K562 (cell line): ENCODE measurements around the gene SCIN. TPM values are rescaled to one million over a fixed set of nuclear protein-coding genes. Genes with fewer than 3 reads are reported as not detected.

Experiments
- CCAR2 ChIP-seq: fragments of 200-400 bp; formaldehyde crosslinking; IDR thresholded peaks from 2 replicates; pipeline ENCODE4 v1.6.1; 2017; ENCODE audit warnings: mild to moderate bottlenecking, low read depth, low read length
- CEBPG ChIP-seq, 3 experiments: fragments of 200-800 bp in 1 of 3; sonication (Bioruptor generic) in 1 of 3; sonication (generic) in 1 of 3; formaldehyde crosslinking in 1 of 3; IDR thresholded peaks in 2 of 3; conservative IDR thresholded peaks in 1 of 3; 2 replicates each; pipeline versions ENCODE4 v1.6.1 to v1.8.0; 2016 to 2022; ENCODE audit warnings: missing compliant biosample characterization in 2 of 3, missing genetic modification characterization in 2 of 3, mild to moderate bottlenecking in 1 of 3, missing genetic modification reagents in 1 of 3
- CHD4 ChIP-seq: fragments of 200-600 bp; sonication (generic); IDR thresholded peaks from 3 replicates; pipeline ENCODE4 v1.6.1; 2012; ENCODE audit warnings: low read depth, mild to moderate bottlenecking, mixed read lengths, low read length, inconsistent platforms; ENCODE audit not compliant: insufficient read depth, insufficient replicate concordance, poor library complexity, severe bottlenecking
- EP300 ChIP-seq: IDR thresholded peaks from 2 replicates; pipeline ENCODE4 v1.6.1; 2012; ENCODE audit warnings: low read length, improper control_type of control experiment
- EWSR1 ChIP-seq: fragments of 450-650 bp; IDR thresholded peaks from 2 replicates; pipeline ENCODE4 v1.6.1; 2018; ENCODE audit warnings: borderline replicate concordance, mild to moderate bottlenecking, low read depth, moderate library complexity; ENCODE audit not compliant: partially characterized antibody
- GATAD2A ChIP-seq: fragments of 450-650 bp; IDR thresholded peaks from 2 replicates; pipeline ENCODE4 v1.6.1; 2017
- KAT8 ChIP-seq: fragments of 450-650 bp; IDR thresholded peaks from 2 replicates; pipeline ENCODE4 v1.6.1; 2016; ENCODE audit warnings: low read depth, mild to moderate bottlenecking
- KLF6 ChIP-seq: fragments of 250-450 bp; sonication (Bioruptor Pico); IDR thresholded peaks from 2 replicates; pipeline ENCODE4 v1.4.0; 2020; ENCODE audit warnings: mild to moderate bottlenecking, moderate library complexity, borderline replicate concordance
- MEIS2 ChIP-seq: fragments of 450-650 bp; IDR thresholded peaks from 2 replicates; pipeline ENCODE4 v1.6.1; 2014; ENCODE audit warnings: mild to moderate bottlenecking; ENCODE audit not compliant: partially characterized antibody
- NR1H2 ChIP-seq: sonication (generic); formaldehyde crosslinking; IDR thresholded peaks from 2 replicates; pipeline ENCODE4 v1.4.0; 2020; ENCODE audit warnings: mild to moderate bottlenecking, missing genetic modification reagents
- NR2C2 ChIP-seq, 2 experiments: fragments of 200-800 bp in 1 of 2; sonication (Bioruptor generic) in 1 of 2; sonication (generic) in 1 of 2; formaldehyde crosslinking in 1 of 2; IDR thresholded peaks; 2 replicates each; pipeline versions ENCODE4 v1.6.1 to v1.8.0; 2016 to 2022; ENCODE audit warnings: mild to moderate bottlenecking in 1 of 2, missing compliant biosample characterization in 1 of 2, missing genetic modification characterization in 1 of 2, missing genetic modification reagents in 1 of 2
- PHB ChIP-seq: fragments of 250-450 bp; sonication (Bioruptor Pico); IDR thresholded peaks from 2 replicates; pipeline ENCODE4 v1.5.0; 2021
- PHF21A ChIP-seq: fragments of 450-650 bp; IDR thresholded peaks from 2 replicates; pipeline ENCODE4 v1.6.1; 2017; ENCODE audit warnings: low read depth, borderline replicate concordance
- TEAD4 ChIP-seq, 2 experiments: sonication (generic) in 1 of 2; formaldehyde crosslinking in 1 of 2; IDR thresholded peaks; 2 replicates each; pipeline versions ENCODE4 v1.6.1 to v1.8.0; 2012 to 2022; ENCODE audit warnings: borderline replicate concordance in 1 of 2, inconsistent platforms in 1 of 2, low read length in 1 of 2, mild to moderate bottlenecking in 1 of 2, missing genetic modification reagents in 1 of 2
- THRAP3 ChIP-seq: fragments of 450-650 bp; IDR thresholded peaks from 2 replicates; pipeline ENCODE4 v1.6.1; 2016; ENCODE audit warnings: mild to moderate bottlenecking, inconsistent platforms, borderline replicate concordance
- polyA plus RNA-seq, 8 experiments: library from polyadenylated mRNA; depleted of rRNA in 4 of 8; stranded (reverse) in 5 of 8; unstranded in 3 of 8; fragments of >200 nt; fragmentation: Nextera tagmentation in 2 of 8; fragmentation: Illumina TruSeq in 1 of 8; extraction: Ambion mirVana in 2 of 8; extraction: Trizol in 1 of 8; gene quantifications; 2 replicates each; pipeline versions ENCODE4 v1.2.1 to v1.2.3, GENCODE V29; 2011 to 2014; ENCODE audit warnings: inconsistent platforms in 1 of 8, missing spikeins in 1 of 8
- total RNA-seq, 7 experiments: library from RNA; depleted of rRNA in 6 of 7; stranded (reverse); fragments of >200 nt in 6 of 7; fragmentation: Illumina TruSeq in 2 of 7; extraction: Trizol in 2 of 7; gene quantifications; 2 replicates each; pipeline versions ENCODE4 v1.2.1 to v1.2.3, GENCODE V29; 2011 to 2021; ENCODE audit warnings: low replicate concordance in 1 of 7
- TF ChIP-seq, protein P1 (sequence below): fragments of 250-450 bp; sonication (Bioruptor Pico); IDR thresholded peaks from 2 replicates; pipeline ENCODE4 v1.4.0; 2020; ENCODE audit warnings: mild to moderate bottlenecking, moderate library complexity, borderline replicate concordance
- TF ChIP-seq, protein P2 (sequence below): fragments of 250-450 bp; sonication (Bioruptor Pico); IDR thresholded peaks from 2 replicates; pipeline ENCODE4 v1.9.0; 2021; ENCODE audit warnings: mild to moderate bottlenecking, inconsistent platforms
- TF ChIP-seq, protein P3 (sequence below): fragments of 450-650 bp; IDR thresholded peaks from 2 replicates; pipeline ENCODE4 v1.6.1; 2018; ENCODE audit warnings: mild to moderate bottlenecking, low read depth; ENCODE audit not compliant: partially characterized antibody
- TF ChIP-seq, protein P4 (sequence below): IDR thresholded peaks from 3 replicates; pipeline ENCODE4 v1.6.1; 2011; ENCODE audit warnings: borderline replicate concordance, mild to moderate bottlenecking; ENCODE audit not compliant: insufficient read length, insufficient read depth

SCIN gene
- total and polyA plus RNA-seq, 9 of the 15 experiments (the other 6 are each of a cell fraction or from before 2014, with no cell fraction given) = 0.67 to 18.2 (median 10.6) TPM

DNA sequence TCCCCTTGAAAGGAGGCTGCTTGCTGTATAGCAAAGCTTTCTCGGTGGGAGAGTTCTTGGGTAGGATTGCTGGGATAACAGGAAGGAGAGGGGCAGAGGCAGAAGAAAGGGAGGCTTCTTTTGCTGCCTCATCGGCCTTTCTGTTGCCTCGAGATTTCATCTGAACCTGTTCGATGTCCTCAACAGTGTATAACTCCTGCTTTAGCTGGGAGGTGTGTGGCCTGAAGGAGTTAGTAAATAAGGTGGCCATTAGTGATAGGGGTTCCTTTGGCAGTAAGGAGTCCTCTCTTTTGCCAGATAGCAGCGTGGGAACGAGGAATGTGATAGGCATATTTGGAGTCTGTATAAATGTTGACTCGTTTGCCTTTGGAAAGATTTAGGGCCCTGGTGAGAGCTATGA is 20.0 kb downstream of the SCIN start (continued):
- no peak for TF ChIP-seq NR2C2 (CRISPR knock-in tag; IDR thresholded peaks at IDR 0.05)
- no peak for TF ChIP-seq NR2C2 (tag; IDR thresholded peaks at IDR 0.05)
- no peak for TF ChIP-seq GATAD2A
- no peak for TF ChIP-seq PHF21A
- TF ChIP-seq NR1H2 (CRISPR knock-in tag) = no peak
- no peak for TF ChIP-seq EWSR1
- peak; percentile 66 for TF ChIP-seq TEAD4 (IDR thresholded peaks at IDR 0.05; ENCODE audit: low read length)
- TF ChIP-seq TEAD4 (CRISPR knock-in tag; IDR thresholded peaks at IDR 0.05; ENCODE audit: borderline replicate concordance) = no peak
- TF ChIP-seq KLF6 (CRISPR knock-in tag) = no peak
- TF ChIP-seq, protein P1, sequence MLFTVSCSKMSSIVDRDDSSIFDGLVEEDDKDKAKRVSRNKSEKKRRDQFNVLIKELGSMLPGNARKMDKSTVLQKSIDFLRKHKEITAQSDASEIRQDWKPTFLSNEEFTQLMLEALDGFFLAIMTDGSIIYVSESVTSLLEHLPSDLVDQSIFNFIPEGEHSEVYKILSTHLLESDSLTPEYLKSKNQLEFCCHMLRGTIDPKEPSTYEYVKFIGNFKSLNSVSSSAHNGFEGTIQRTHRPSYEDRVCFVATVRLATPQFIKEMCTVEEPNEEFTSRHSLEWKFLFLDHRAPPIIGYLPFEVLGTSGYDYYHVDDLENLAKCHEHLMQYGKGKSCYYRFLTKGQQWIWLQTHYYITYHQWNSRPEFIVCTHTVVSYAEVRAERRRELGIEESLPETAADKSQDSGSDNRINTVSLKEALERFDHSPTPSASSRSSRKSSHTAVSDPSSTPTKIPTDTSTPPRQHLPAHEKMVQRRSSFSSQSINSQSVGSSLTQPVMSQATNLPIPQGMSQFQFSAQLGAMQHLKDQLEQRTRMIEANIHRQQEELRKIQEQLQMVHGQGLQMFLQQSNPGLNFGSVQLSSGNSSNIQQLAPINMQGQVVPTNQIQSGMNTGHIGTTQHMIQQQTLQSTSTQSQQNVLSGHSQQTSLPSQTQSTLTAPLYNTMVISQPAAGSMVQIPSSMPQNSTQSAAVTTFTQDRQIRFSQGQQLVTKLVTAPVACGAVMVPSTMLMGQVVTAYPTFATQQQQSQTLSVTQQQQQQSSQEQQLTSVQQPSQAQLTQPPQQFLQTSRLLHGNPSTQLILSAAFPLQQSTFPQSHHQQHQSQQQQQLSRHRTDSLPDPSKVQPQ (CRISPR knock-in tag) = no peak
- TF ChIP-seq THRAP3 = no peak
- no peak for TF ChIP-seq KAT8
- TF ChIP-seq, protein P2, sequence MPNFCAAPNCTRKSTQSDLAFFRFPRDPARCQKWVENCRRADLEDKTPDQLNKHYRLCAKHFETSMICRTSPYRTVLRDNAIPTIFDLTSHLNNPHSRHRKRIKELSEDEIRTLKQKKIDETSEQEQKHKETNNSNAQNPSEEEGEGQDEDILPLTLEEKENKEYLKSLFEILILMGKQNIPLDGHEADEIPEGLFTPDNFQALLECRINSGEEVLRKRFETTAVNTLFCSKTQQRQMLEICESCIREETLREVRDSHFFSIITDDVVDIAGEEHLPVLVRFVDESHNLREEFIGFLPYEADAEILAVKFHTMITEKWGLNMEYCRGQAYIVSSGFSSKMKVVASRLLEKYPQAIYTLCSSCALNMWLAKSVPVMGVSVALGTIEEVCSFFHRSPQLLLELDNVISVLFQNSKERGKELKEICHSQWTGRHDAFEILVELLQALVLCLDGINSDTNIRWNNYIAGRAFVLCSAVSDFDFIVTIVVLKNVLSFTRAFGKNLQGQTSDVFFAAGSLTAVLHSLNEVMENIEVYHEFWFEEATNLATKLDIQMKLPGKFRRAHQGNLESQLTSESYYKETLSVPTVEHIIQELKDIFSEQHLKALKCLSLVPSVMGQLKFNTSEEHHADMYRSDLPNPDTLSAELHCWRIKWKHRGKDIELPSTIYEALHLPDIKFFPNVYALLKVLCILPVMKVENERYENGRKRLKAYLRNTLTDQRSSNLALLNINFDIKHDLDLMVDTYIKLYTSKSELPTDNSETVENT (CRISPR knock-in tag) = no peak
- no peak for TF ChIP-seq CEBPG (CRISPR knock-in tag; IDR thresholded peaks at IDR 0.05)
- no peak for TF ChIP-seq CEBPG (tag; conservative IDR thresholded peaks at IDR 0.05 in 1 of 2, IDR thresholded peaks at IDR 0.05 in 1 of 2)
- TF ChIP-seq MEIS2 = peak; percentile 33
- TF ChIP-seq CHD4 = no peak
- no peak for TF ChIP-seq CCAR2
- TF ChIP-seq, protein P3, sequence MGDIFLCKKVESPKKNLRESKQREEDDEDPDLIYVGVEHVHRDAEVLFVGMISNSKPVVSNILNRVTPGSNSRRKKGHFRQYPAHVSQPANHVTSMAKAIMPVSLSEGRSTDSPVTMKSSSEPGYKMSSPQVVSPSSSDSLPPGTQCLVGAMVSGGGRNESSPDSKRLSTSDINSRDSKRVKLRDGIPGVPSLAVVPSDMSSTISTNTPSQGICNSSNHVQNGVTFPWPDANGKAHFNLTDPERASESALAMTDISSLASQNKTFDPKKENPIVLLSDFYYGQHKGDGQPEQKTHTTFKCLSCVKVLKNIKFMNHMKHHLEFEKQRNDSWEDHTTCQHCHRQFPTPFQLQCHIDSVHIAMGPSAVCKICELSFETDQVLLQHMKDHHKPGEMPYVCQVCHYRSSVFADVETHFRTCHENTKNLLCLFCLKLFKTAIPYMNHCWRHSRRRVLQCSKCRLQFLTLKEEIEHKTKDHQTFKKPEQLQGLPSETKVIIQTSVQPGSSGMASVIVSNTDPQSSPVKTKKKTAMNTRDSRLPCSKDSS = no peak
- TF ChIP-seq, protein P4, sequence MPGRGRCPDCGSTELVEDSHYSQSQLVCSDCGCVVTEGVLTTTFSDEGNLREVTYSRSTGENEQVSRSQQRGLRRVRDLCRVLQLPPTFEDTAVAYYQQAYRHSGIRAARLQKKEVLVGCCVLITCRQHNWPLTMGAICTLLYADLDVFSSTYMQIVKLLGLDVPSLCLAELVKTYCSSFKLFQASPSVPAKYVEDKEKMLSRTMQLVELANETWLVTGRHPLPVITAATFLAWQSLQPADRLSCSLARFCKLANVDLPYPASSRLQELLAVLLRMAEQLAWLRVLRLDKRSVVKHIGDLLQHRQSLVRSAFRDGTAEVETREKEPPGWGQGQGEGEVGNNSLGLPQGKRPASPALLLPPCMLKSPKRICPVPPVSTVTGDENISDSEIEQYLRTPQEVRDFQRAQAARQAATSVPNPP = no peak
- TF ChIP-seq PHB (CRISPR knock-in tag) = no peak
- peak; percentile 38; the same call in 1 of the 2 replicates for TF ChIP-seq EP300
